CD4-positive, CD25-positive, alpha-beta regulatory T cell (primary cell): ENCODE results near the gene SPINT2. TPM values are rescaled to one million over a fixed set of nuclear protein-coding genes. Genes with fewer than 3 reads are reported as not detected.
A peak's percentile ranks its signal among the peaks of the same experiment; 100 is the strongest.

Source experiments
- ATAC-seq, 2 donors: fragments of 150-1000 bp; cut with Tn5 transposase; one replicate each; pipeline ENCODE4 v1.10.0; 2021; ENCODE audit warnings: low read depth in 2 of 2, moderate number of reproducible peaks in 2 of 2, moderate library complexity in 1 of 2
- DNase-seq, 3 donors: peaks; one replicate each; pipeline versions ENCODE4 v3.0.0 to v3.0.0-alpha.2; 2012 to 2022; ENCODE audit warnings: mixed read lengths in 1 of 3
- H3K27ac ChIP-seq: one replicate; pipeline ENCODE4 v1.7.0; 2013; ENCODE audit warnings: mild to moderate bottlenecking, low read length; ENCODE audit not compliant: insufficient read depth, poor library complexity, severe bottlenecking
- H3K27me3 ChIP-seq: one replicate; pipeline ENCODE4 v1.7.0; 2013; ENCODE audit warnings: low read length; ENCODE audit not compliant: control insufficient read depth, insufficient read depth
- H3K36me3 ChIP-seq: one replicate; pipeline ENCODE4 v1.7.0; 2013; ENCODE audit warnings: mild to moderate bottlenecking, low read length, moderate library complexity; ENCODE audit not compliant: control insufficient read depth, insufficient read depth
- H3K4me1 ChIP-seq: 2 replicates; pipeline ENCODE4 v1.7.0; 2013; ENCODE audit warnings: mild to moderate bottlenecking, low read length; ENCODE audit not compliant: insufficient read depth, control insufficient read depth, poor library complexity, severe bottlenecking
- H3K4me3 ChIP-seq: one replicate; pipeline ENCODE4 v1.7.0; 2013; ENCODE audit warnings: low read depth, mild to moderate bottlenecking, low read length, moderate library complexity
- H3K9me3 ChIP-seq, 2 experiments: 1 replicate in 1 of 2; 2 replicates in 1 of 2; pipeline ENCODE4 v1.7.0; 2013; ENCODE audit warnings: low read length in 2 of 2, mild to moderate bottlenecking in 1 of 2, moderate library complexity in 1 of 2; ENCODE audit not compliant: control insufficient read depth in 2 of 2
- H3K27ac Mint-ChIP-seq, 3 donors: one replicate each; pipeline ENCODE4 v1.8.0; 2020 to 2022; ENCODE audit warnings: mild to moderate bottlenecking in 3 of 3, mixed read lengths in 3 of 3, moderate library complexity in 2 of 3
- H3K27me3 Mint-ChIP-seq: one replicate; pipeline ENCODE4 v1.8.0; 2022; ENCODE audit warnings: mild to moderate bottlenecking, mixed read lengths
- H3K36me3 Mint-ChIP-seq: one replicate; pipeline ENCODE4 v1.8.0; 2020; ENCODE audit warnings: mixed read lengths
- H3K4me1 Mint-ChIP-seq, 4 donors: one replicate each; pipeline ENCODE4 v1.8.0; 2020 to 2022; ENCODE audit warnings: mixed read lengths in 4 of 4, mild to moderate bottlenecking in 1 of 4
- H3K4me3 Mint-ChIP-seq, 4 donors: one replicate each; pipeline ENCODE4 v1.8.0; 2020 to 2022; ENCODE audit warnings: mild to moderate bottlenecking in 4 of 4, mixed read lengths in 4 of 4, moderate library complexity in 3 of 4
- H3K9me3 Mint-ChIP-seq, 7 donors: one replicate each; pipeline ENCODE4 v1.8.0; 2020 to 2022; ENCODE audit warnings: mixed read lengths in 7 of 7, mild to moderate bottlenecking in 3 of 7, moderate library complexity in 2 of 7
- polyA plus RNA-seq, 4 donors: library from polyadenylated mRNA; unstranded; fragments of 300-500 nt; fragmentation: Illumina TruSeq; gene quantifications; one replicate each; pipeline ENCODE4 v1.2.3, GENCODE V29; 2021
- total RNA-seq: library from RNA; stranded (reverse); gene quantifications from one replicate; pipeline ENCODE4 v1.2.3, GENCODE V29; 2022

The SPINT2 gene
- total and polyA plus RNA-seq, 5 donors from 2014 or later: 15.6 to 70.4 (median 40.0) TPM

GRCh38 chr19:38284422-38284821, 20.0 kb downstream of the SPINT2 start:
- H3K27me3 ChIP-seq: no peaks in the 10 kb centered on the region
- Mint-ChIP-seq H3K4me1 (peaks cover 0 to 12% (median 3%) of the 10 kb centered on the region in 4 donors), H3K27me3 (no peaks in the 10 kb centered on the region), H3K36me3 (peaks cover 11% of the 10 kb centered on the region), H3K4me3 (no peak overlapping the region), H3K27ac (peak overlapping the region in 1 of 3 donors; percentile 40), H3K9me3 (no peaks in the 10 kb centered on the region)
- H3K9me3 ChIP-seq: no peaks in the 10 kb centered on the region
- DNase-seq (no peak), ATAC-seq (no peak)
- H3K4me1 ChIP-seq: peaks cover 8% of the 10 kb centered on the region
- H3K36me3 ChIP-seq: no peaks in the 10 kb centered on the region
- no peak overlapping the region for H3K27ac ChIP-seq
- H3K4me3 ChIP-seq: no peak overlapping the region

- Mint-ChIP-seq H3K36me3 (peaks cover 8% of the 10 kb centered on the region), H3K4me3 (no peak overlapping the region), H3K27me3 (no peaks in the 10 kb centered on the region), H3K4me1 (peaks cover 0 to 12% (median 3%) of the 10 kb centered on the region in 4 donors), H3K9me3 (no peaks in the 10 kb centered on the region), H3K27ac (no peak overlapping the region)
- peaks cover 8% of the 10 kb centered on the region for H3K4me1 ChIP-seq
- H3K27me3 ChIP-seq: no peaks in the 10 kb centered on the region
- no peaks in the 10 kb centered on the region for H3K36me3 ChIP-seq
- ATAC-seq (no peak), DNase-seq (no peak)
- H3K4me3 ChIP-seq: no peak overlapping the region
- no peak overlapping the region for H3K27ac ChIP-seq
- H3K9me3 ChIP-seq: no peaks in the 10 kb centered on the region
Observed at GRCh38 chr19:38285567-38285966, 21.2 kb downstream of the SPINT2 start.

GRCh38 chr19:38287604-38288003, 23.2 kb downstream of the SPINT2 start:
- Mint-ChIP-seq H3K27me3 (no peaks in the 10 kb centered on the region), H3K9me3 (no peaks in the 10 kb centered on the region), H3K4me3 (no peak overlapping the region), H3K4me1 (peaks cover 0 to under 1% (median 0%) of the 10 kb centered on the region in 4 donors), H3K36me3 (peaks cover 18% of the 10 kb centered on the region), H3K27ac (no peak overlapping the region)
- Histone ChIP-seq H3K27ac (no peak overlapping the region), H3K9me3 (no peaks in the 10 kb centered on the region), H3K36me3 (no peaks in the 10 kb centered on the region), H3K4me3 (no peak overlapping the region), H3K27me3 (no peaks in the 10 kb centered on the region), H3K4me1 (no peaks in the 10 kb centered on the region)
- no peak for DNase-seq
- ATAC-seq: no peak

GRCh38 chr19:38288123-38288855, 23.9 kb downstream of the SPINT2 start:
- no peak overlapping the region for H3K4me3 Mint-ChIP-seq
- H3K27ac Mint-ChIP-seq: no peak overlapping the region
- ATAC-seq (no peak), DNase-seq (no peak)
- H3K9me3 Mint-ChIP-seq: no peaks in the 10 kb centered on the region
- no peaks in the 10 kb centered on the region for H3K27me3 Mint-ChIP-seq
- no peak overlapping the region for H3K27ac ChIP-seq
- no peaks in the 10 kb centered on the region for H3K9me3 ChIP-seq
- H3K4me1 Mint-ChIP-seq: no peaks in the 10 kb centered on the region
- no peak overlapping the region for H3K4me3 ChIP-seq
- no peaks in the 10 kb centered on the region for H3K27me3 ChIP-seq
- peaks cover 18% of the 10 kb centered on the region for H3K36me3 Mint-ChIP-seq
- H3K36me3 ChIP-seq: no peaks in the 10 kb centered on the region
- no peaks in the 10 kb centered on the region for H3K4me1 ChIP-seq

GRCh38 chr19:38289955-38290354, 25.6 kb downstream of the SPINT2 start:
- no peak for DNase-seq
- Mint-ChIP-seq H3K27me3 (no peaks in the 10 kb centered on the region), H3K9me3 (no peaks in the 10 kb centered on the region), H3K4me1 (no peaks in the 10 kb centered on the region), H3K27ac (peak overlapping the region in 1 of 3 donors; percentile 60), H3K4me3 (no peak overlapping the region), H3K36me3 (peaks cover 18% of the 10 kb centered on the region)
- no peak for ATAC-seq
- H3K4me1 ChIP-seq: no peaks in the 10 kb centered on the region
- H3K27me3 ChIP-seq: no peaks in the 10 kb centered on the region
- H3K4me3 ChIP-seq: no peak overlapping the region
- no peaks in the 10 kb centered on the region for H3K36me3 ChIP-seq
- no peaks in the 10 kb centered on the region for H3K9me3 ChIP-seq
- H3K27ac ChIP-seq: no peak overlapping the region

- Mint-ChIP-seq H3K36me3 (peaks cover 18% of the 10 kb centered on the region), H3K27ac (no peak overlapping the region), H3K27me3 (no peaks in the 10 kb centered on the region), H3K4me1 (no peaks in the 10 kb centered on the region), H3K9me3 (no peaks in the 10 kb centered on the region), H3K4me3 (no peak overlapping the region)
- no peaks in the 10 kb centered on the region for H3K27me3 ChIP-seq
- DNase-seq (no peak), ATAC-seq (no peak)
- H3K36me3 ChIP-seq: no peaks in the 10 kb centered on the region
- H3K4me3 ChIP-seq: no peak overlapping the region
- no peak overlapping the region for H3K27ac ChIP-seq
- H3K4me1 ChIP-seq: no peaks in the 10 kb centered on the region
- H3K9me3 ChIP-seq: no peaks in the 10 kb centered on the region
Observed at GRCh38 chr19:38290631-38291147, 26.3 kb downstream of the SPINT2 start.

GRCh38 chr19:38291855-38292254, 27.5 kb downstream of the SPINT2 start:
- no peak overlapping the region for H3K4me3 ChIP-seq
- no peak for DNase-seq
- no peaks in the 10 kb centered on the region for H3K9me3 ChIP-seq
- H3K4me3 Mint-ChIP-seq: no peak overlapping the region
- H3K4me1 Mint-ChIP-seq: no peaks in the 10 kb centered on the region
- H3K36me3 ChIP-seq: no peaks in the 10 kb centered on the region
- H3K27me3 Mint-ChIP-seq: no peaks in the 10 kb centered on the region
- peaks cover 12% of the 10 kb centered on the region for H3K36me3 Mint-ChIP-seq
- no peaks in the 10 kb centered on the region for H3K27me3 ChIP-seq
- H3K27ac Mint-ChIP-seq: peak overlapping the region in 1 of 3 donors; percentile 20
- H3K27ac ChIP-seq: no peak overlapping the region
- no peaks in the 10 kb centered on the region for H3K4me1 ChIP-seq
- H3K9me3 Mint-ChIP-seq: no peaks in the 10 kb centered on the region
- ATAC-seq: no peak

GRCh38 chr19:38293281-38293680, 28.9 kb downstream of the SPINT2 start:
- no peak overlapping the region for H3K4me3 Mint-ChIP-seq
- Histone ChIP-seq H3K4me1 (no peaks in the 10 kb centered on the region), H3K36me3 (no peaks in the 10 kb centered on the region), H3K9me3 (no peaks in the 10 kb centered on the region), H3K27ac (no peak overlapping the region), H3K4me3 (no peak overlapping the region), H3K27me3 (no peaks in the 10 kb centered on the region)
- no peaks in the 10 kb centered on the region for H3K4me1 Mint-ChIP-seq
- ATAC-seq: no peak
- no peaks in the 10 kb centered on the region for H3K9me3 Mint-ChIP-seq
- H3K27ac Mint-ChIP-seq: no peak overlapping the region
- H3K27me3 Mint-ChIP-seq: no peaks in the 10 kb centered on the region
- H3K36me3 Mint-ChIP-seq: peaks cover 12% of the 10 kb centered on the region
- no peak for DNase-seq
